GM18868 (cell line): Measurements from ENCODE around the gene HAT1.
"Not testable (repeated sequence)": the region's sequence is repeated elsewhere in the genome, so short reads cannot be mapped to it uniquely, and the experiment has no call there.

Source experiments
- ATAC-seq: cut with Tn5 transposase; IDR thresholded peaks from one replicate; pipeline ENCODE4 v1.9.1; 2021; ENCODE audit warnings: mild to moderate bottlenecking, moderate library complexity; ENCODE audit not compliant: unreplicated experiment

HAT1 gene

GRCh38 chr2:171922230-171923022 is at the start of gene HAT1:
Gene HAT1, plus strand, starts transcription at chr2:171922461. Its CDS starts 40 bp downstream, at chr2:171922501.
- ATAC-seq: peak; percentile 96

GRCh38 chr2:171874517-171874916 is 47.7 kb upstream of the HAT1 start:
- no peak for ATAC-seq

- no peak for ATAC-seq
Measured at GRCh38 chr2:171874963-171875362, 47.3 kb upstream of the HAT1 start.

GRCh38 chr2:171878481-171878993 is 43.7 kb upstream of the HAT1 start:
- ATAC-seq: no peak

- ATAC-seq: no peak
Measured at GRCh38 chr2:171879865-171880264, 42.4 kb upstream of the HAT1 start.

GRCh38 chr2:171880774-171881173 is 41.5 kb upstream of the HAT1 start:
- no peak for ATAC-seq

- ATAC-seq: no peak
Measured at GRCh38 chr2:171882089-171882769, 40.0 kb upstream of the HAT1 start.

GRCh38 chr2:171883275-171883893 is 38.9 kb upstream of the HAT1 start:
- no peak for ATAC-seq

- no peak for ATAC-seq
Measured at GRCh38 chr2:171889333-171889732, 32.9 kb upstream of the HAT1 start.

- ATAC-seq: no peak
Measured at GRCh38 chr2:171889808-171890207, 32.5 kb upstream of the HAT1 start.

GRCh38 chr2:171893196-171893823 is 29.0 kb upstream of the HAT1 start:
- ATAC-seq: no peak

- peak; percentile 92 for ATAC-seq
Measured at GRCh38 chr2:171893824-171894611, 28.2 kb upstream of the HAT1 start, which contains the start of gene SLC25A12. Gene SLC25A12, minus strand, starts transcription at chr2:171894244. Its CDS starts 30 bp downstream, at chr2:171894214.

GRCh38 chr2:171894612-171894947 is 27.7 kb upstream of the HAT1 start:
- ATAC-seq: no peak

GRCh38 chr2:171895786-171896185 is 26.5 kb upstream of the HAT1 start:
- no peak for ATAC-seq

GRCh38 chr2:171899623-171900282 is 22.5 kb upstream of the HAT1 start:
- ATAC-seq: not testable (repeated sequence)

GRCh38 chr2:171902840-171903420 is 19.3 kb upstream of the HAT1 start:
- ATAC-seq: no peak

- no peak for ATAC-seq
Measured at GRCh38 chr2:171908235-171908634, 14.0 kb upstream of the HAT1 start.

GRCh38 chr2:171909266-171909665 is 13.0 kb upstream of the HAT1 start:
- no peak for ATAC-seq

- ATAC-seq: no peak
Measured at GRCh38 chr2:171910494-171910893, 11.8 kb upstream of the HAT1 start.
